ENCODE measurements around the gene PRKCH.

The PRKCH gene

DNA sequence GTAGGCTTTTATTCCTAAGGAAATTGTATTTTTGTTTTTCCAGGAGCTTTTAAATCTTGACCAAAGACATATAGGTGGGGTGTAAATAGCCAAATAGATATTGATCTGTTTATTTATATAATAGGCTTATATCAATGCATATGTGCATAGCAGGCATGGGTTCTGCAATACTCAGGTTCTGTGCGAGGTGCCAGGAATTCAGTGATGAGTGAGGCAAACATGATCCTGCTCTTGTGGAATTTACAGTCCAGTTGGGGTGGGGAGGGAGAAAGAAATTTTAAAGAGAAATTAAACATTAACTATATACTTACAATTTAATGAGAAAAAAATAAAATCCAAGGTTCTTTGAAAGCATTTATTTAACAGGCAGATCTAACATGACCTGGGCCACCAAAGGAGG lies 213.7 kb downstream of the PRKCH start:
- H3K4me3 ChIP-seq (ENCODE audit: low read depth, low read length), result no peak overlapping the region
- no peak for DNase-seq (ENCODE audit: low read depth)
- TF ChIP-seq, protein P1, sequence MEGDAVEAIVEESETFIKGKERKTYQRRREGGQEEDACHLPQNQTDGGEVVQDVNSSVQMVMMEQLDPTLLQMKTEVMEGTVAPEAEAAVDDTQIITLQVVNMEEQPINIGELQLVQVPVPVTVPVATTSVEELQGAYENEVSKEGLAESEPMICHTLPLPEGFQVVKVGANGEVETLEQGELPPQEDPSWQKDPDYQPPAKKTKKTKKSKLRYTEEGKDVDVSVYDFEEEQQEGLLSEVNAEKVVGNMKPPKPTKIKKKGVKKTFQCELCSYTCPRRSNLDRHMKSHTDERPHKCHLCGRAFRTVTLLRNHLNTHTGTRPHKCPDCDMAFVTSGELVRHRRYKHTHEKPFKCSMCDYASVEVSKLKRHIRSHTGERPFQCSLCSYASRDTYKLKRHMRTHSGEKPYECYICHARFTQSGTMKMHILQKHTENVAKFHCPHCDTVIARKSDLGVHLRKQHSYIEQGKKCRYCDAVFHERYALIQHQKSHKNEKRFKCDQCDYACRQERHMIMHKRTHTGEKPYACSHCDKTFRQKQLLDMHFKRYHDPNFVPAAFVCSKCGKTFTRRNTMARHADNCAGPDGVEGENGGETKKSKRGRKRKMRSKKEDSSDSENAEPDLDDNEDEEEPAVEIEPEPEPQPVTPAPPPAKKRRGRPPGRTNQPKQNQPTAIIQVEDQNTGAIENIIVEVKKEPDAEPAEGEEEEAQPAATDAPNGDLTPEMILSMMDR (IDR thresholded peaks at IDR 0.05; ENCODE audit: low read depth, low read length, missing control alignments), result no peak
- in situ Hi-C loops (cut with HindIII; ENCODE audit: low sequenced_read_pairs), result no loop called here

DNA sequence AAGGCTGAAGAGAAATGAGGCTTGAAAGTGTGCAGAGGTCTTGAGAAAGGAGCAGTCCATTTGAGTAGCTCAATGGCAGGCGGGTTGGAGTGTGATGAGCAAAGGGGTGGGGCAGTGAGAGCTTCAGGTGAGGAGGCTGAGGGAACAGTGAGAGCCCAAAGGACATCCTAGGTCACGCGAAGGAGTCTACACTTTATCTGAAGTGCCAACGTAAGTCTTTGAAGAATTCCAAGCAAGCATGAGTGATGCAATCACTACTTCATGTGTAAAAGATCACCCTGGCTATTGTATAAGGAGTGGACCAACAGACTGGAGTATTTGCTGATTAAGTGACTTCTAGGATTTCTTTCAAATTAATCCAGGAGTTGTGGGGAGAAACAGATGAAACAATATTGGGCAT lies 214.1 kb downstream of the PRKCH start:
- no peak overlapping the region for H3K4me3 ChIP-seq (ENCODE audit: low read depth, low read length)
- DNase-seq (ENCODE audit: low read depth), result no peak
- TF ChIP-seq, protein P1 (IDR thresholded peaks at IDR 0.05; ENCODE audit: low read depth, low read length, missing control alignments), result no peak
- in situ Hi-C loops (cut with HindIII; ENCODE audit: low sequenced_read_pairs), result no loop called here

DNA sequence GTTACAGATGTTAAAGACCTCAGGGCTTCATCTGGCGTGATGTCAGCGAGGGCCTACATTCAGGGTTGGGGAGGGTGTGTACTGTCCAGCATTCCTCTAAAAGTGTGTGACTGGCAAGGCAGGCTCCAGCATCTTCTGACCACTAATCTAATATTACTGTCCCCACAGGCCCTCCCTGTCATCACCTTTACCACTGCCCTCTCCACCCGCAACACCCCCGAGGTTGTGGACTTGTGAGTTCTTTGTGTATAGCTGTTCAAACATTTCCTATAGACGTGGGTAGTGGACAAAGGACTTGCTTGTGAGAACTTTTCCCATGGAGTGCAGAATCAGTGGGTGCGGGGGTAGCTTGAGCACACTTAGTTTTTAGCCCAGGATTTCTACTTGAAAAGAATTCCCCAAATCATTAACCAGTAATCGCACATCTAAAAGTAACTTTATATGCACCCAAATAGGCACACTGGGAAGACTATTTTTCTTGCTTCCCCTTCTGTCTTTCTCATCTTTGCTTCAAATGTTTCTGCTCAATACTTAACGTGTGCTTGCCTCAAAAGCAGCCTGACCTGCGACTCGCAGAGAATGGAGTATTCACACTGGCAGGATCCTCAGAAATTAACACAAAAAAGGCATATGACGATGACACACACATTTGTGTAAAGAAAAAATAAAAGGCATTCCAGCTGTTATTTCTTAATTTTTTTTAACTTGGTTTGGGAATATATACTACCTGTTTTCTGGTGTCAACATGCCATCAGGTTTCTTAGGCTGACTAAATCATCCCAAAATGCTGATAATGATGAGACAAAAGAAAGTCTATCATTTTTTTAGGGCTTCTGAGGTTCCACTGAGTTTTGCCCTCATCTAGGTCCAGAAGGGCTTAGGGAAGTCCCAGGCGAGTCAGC lies 215.5 kb downstream of the PRKCH start:
- DNase-seq (ENCODE audit: low read depth), result no peak
- in situ Hi-C loops (cut with HindIII; ENCODE audit: low sequenced_read_pairs), result no loop called here

DNA sequence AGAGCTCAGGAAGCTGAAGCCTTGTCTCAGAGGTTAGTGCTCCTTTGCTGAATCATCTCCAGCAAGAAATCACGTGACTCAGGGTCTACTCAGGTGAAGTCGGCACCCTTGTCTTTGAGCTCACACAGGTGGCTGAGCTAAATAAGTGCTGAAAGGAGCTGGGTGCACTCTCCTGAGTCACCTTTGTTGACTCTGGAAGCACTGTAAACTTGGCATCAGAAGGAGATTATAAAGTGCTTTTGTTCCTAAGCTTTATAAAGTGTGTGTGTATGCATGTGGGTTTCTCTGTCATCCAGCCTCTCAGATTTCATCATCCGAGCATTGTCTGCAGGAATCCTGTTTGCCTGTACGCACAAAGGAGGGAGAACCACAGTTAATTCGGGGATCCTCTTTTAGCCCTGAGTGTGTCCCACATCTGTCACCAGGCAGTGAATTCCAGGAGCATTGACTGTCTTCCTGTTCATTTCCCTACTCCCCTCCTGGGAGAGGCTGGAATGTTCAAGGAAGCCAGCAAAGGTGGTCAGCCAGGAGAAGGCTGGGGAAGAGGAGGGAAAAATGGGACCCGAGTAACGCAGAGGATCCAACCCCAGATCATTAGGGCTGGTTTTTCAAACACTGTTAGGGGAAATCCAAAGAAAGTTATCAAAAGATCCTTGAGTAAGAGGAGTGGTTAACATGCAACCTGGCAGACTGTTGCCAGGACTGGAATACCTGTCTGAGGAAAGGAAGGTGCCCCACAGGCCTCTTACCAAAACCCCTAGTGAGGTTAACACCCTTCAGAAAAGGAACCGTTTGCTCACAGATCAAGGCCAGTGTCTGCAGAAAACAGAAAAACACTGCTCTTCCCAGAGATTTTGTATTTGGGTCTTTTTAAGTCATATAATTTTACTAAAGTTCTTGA lies 216.4 kb downstream of the PRKCH start:
- in situ Hi-C loops (cut with HindIII; ENCODE audit: low sequenced_read_pairs), result no loop called here
- DNase-seq (ENCODE audit: low read depth), result peak; percentile 73
- no peak overlapping the region for H3K4me3 ChIP-seq (ENCODE audit: low read depth, low read length)
- TF ChIP-seq, protein P1 (IDR thresholded peaks at IDR 0.05; ENCODE audit: low read depth, low read length, missing control alignments), result no peak

More for the DNA sequence above, 215.5 kb downstream of the PRKCH start:
- no peak overlapping the region for H3K4me3 ChIP-seq (ENCODE audit: low read depth, low read length)
- TF ChIP-seq, protein P1 (IDR thresholded peaks at IDR 0.05; ENCODE audit: low read depth, low read length, missing control alignments), result no peak

DNA sequence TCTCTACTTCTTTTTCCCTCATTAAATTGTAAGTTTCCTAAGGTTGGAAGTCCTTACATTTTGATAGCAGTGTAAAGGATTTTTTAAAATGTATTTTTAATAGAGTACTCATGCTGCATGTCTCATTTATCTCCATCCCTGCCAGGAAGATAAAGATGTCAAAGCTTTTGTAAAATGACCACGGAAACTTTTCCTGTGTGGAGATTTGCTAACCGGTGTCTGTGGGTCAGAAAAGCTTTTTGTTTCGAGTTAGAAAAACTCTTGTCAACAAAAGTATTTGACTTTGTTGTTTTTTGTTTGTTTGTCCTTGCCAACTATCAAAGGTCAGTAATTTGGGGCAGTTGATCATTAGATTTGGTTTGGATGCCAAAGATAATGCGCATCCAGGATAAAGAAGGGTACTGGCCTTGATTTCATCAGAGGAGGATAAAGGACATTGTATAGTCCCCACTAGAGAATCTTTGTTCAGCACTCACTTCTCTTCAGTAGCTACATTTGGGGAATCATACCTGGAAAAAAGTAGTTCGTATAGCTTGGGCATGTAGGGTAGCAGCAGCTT lies 217.2 kb downstream of the PRKCH start:
- DNase-seq (ENCODE audit: low read depth), result no peak
- H3K4me3 ChIP-seq (ENCODE audit: low read depth, low read length), result no peak overlapping the region
- TF ChIP-seq, protein P1 (IDR thresholded peaks at IDR 0.05; ENCODE audit: low read depth, low read length, missing control alignments), result no peak
- in situ Hi-C loops (cut with HindIII; ENCODE audit: low sequenced_read_pairs), result no loop called here

DNA sequence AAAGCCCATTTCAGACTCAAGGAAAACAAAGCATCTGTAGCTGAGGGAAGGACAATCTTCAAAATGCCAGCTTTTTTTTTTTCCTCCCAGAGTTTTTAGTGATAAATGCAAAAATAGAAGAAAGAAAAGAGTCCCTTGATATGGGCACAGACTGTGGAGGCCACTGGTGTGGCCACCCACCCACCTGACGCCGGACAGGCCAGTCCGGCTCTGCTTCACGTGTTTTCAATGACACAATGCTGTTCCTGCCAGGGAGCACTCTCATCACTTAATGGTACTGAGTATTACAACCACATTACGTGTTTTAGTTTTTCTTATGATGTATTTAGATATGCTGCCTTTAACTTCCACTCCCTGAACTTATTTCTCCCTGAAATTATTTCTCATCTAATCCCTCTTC lies 218.3 kb downstream of the PRKCH start:
- DNase-seq (ENCODE audit: low read depth), result no peak
- H3K4me3 ChIP-seq (ENCODE audit: low read depth, low read length), result no peak overlapping the region
- in situ Hi-C loops (cut with HindIII; ENCODE audit: low sequenced_read_pairs), result no loop called here
- TF ChIP-seq, protein P1 (IDR thresholded peaks at IDR 0.05; ENCODE audit: low read depth, low read length, missing control alignments), result no peak

Measured in astrocyte of the cerebellum (primary cell).